ENCODE measurements around the gene PREP. TPM values are rescaled to one million over a fixed set of nuclear protein-coding genes. Genes with fewer than 3 reads are reported as not detected.
A peak's percentile ranks its signal among the peaks of the same experiment; 100 is the strongest.

PREP gene
- total RNA-seq, 1 experiment from 2014 or later: 35.8 TPM

DNA sequence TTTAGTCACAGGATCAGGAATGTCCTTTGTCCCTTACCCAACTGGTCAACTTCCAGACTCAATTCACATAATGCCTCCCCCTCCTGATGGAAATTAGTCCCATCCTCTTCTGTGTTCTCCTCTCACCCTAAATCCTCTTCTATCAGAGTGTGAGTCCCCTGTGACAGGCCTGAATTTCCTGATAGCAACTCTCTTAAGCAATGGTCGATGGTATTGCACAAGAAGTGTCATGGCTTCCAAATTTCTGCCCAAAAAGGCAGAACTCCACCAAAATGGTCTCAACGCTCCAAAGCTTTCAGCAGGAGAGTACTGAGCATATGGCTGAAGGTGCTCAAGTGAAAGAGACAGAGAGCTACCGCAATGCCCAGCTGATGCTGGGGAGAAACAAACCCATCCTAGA lies 2.4 kb downstream of the PREP start:
- peaks cover 9% of the 10 kb centered on the region for H3K36me3 ChIP-seq (ENCODE audit: low read depth)
- H3K4me2 ChIP-seq: peak overlapping the region; percentile 84
- H3K27ac ChIP-seq: no peak overlapping the region
- peaks cover 20% of the 10 kb centered on the region for H3K4me1 ChIP-seq (replicated peaks; ENCODE audit: insufficient read depth)
- ChIA-PET CTCF (interaction anchor here (1.6 kb wide), 1 partner anchor 11 kb away, joined by 4 read pairs; no protein-coding TSS in a partner anchor), POLR2A (ENCODE audit: unreplicated experiment) (no interaction called here)
- peaks cover 53% of the 10 kb centered on the region for H3K79me2 ChIP-seq (ENCODE audit: low read depth)
- peaks cover 12% of the 10 kb centered on the region; the same call in 1 of the 2 replicates for H4K20me1 ChIP-seq (ENCODE audit: insufficient read depth)
- intact Hi-C loops (cut with micrococcal nuclease; ENCODE audit: unreplicated experiment): no loop called here
- DNase-seq: no peak
- no peak overlapping the region for H2AFZ ChIP-seq
- no peaks in the 10 kb centered on the region for H3K9me3 ChIP-seq (ENCODE audit: insufficient read depth, low read depth)
- peak overlapping the region; percentile 81; the same call in 1 of the 2 replicates for H3K4me3 ChIP-seq
- BruUV-seq (replicated peaks): no TSS peak
- H3K9me2 ChIP-seq (ENCODE audit: insufficient read depth): no peaks in the 10 kb centered on the region
- TF ChIP-seq, protein P1, sequence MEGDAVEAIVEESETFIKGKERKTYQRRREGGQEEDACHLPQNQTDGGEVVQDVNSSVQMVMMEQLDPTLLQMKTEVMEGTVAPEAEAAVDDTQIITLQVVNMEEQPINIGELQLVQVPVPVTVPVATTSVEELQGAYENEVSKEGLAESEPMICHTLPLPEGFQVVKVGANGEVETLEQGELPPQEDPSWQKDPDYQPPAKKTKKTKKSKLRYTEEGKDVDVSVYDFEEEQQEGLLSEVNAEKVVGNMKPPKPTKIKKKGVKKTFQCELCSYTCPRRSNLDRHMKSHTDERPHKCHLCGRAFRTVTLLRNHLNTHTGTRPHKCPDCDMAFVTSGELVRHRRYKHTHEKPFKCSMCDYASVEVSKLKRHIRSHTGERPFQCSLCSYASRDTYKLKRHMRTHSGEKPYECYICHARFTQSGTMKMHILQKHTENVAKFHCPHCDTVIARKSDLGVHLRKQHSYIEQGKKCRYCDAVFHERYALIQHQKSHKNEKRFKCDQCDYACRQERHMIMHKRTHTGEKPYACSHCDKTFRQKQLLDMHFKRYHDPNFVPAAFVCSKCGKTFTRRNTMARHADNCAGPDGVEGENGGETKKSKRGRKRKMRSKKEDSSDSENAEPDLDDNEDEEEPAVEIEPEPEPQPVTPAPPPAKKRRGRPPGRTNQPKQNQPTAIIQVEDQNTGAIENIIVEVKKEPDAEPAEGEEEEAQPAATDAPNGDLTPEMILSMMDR (conservative IDR thresholded peaks at IDR 0.05): no peak
- no peak for TF ChIP-seq EZH2 (IDR thresholded peaks at IDR 0.05; ENCODE audit: low read depth)
- H3K27me3 ChIP-seq (ENCODE audit: insufficient read depth, low read depth): no peaks in the 10 kb centered on the region
- no peaks in the 10 kb centered on the region; the same call in 1 of the 2 replicates for H3F3A ChIP-seq (ENCODE audit: insufficient read depth, low read depth)

DNA sequence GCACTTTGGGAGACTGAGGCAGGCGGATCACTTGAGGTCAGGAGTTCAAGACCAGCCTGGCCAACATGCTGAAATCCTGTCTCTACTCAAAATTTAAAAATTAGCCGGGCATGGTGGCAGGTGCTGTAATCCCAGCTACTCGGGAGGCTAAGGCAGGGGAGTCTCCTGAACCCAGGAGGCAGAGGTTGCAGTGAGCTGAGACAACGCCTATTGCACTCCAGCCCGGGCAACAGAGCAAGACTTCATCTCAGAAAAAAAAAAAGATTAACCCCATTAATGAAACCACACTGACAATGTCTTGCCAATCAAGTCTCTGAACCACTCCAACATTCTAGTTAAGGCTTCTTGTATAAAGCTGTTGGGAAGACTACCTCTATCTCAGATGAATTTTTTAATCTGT lies 4.0 kb downstream of the PREP start:
- Histone ChIP-seq H4K20me1 (ENCODE audit: insufficient read depth) (peaks cover 12% of the 10 kb centered on the region; the same call in 1 of the 2 replicates), H3K79me2 (ENCODE audit: low read depth) (peaks cover 53% of the 10 kb centered on the region), H2AFZ (no peak overlapping the region), H3K36me3 (ENCODE audit: low read depth) (peaks cover 12% of the 10 kb centered on the region), H3K4me2 (no peak overlapping the region), H3K9me2 (ENCODE audit: insufficient read depth) (no peaks in the 10 kb centered on the region), H3F3A (ENCODE audit: insufficient read depth, low read depth) (no peaks in the 10 kb centered on the region; the same call in 1 of the 2 replicates), H3K27ac (no peak overlapping the region), H3K4me3 (no peak overlapping the region), H3K9me3 (ENCODE audit: insufficient read depth, low read depth) (no peaks in the 10 kb centered on the region), H3K4me1 (replicated peaks; ENCODE audit: insufficient read depth) (peaks cover 20% of the 10 kb centered on the region), H3K27me3 (ENCODE audit: insufficient read depth, low read depth) (no peaks in the 10 kb centered on the region)
- intact Hi-C loops (cut with micrococcal nuclease; ENCODE audit: unreplicated experiment): no loop called here
- TF ChIP-seq EZH2 (IDR thresholded peaks at IDR 0.05; ENCODE audit: low read depth): no peak
- TF ChIP-seq, protein P1 (conservative IDR thresholded peaks at IDR 0.05): no peak
- CTCF ChIA-PET: interaction anchor here (0.6 to 0.7 kb wide), 2 partner anchors 35 to 927 kb away, joined by 3 to 5 read pairs; no protein-coding TSS in a partner anchor
- no TSS peak for BruUV-seq (replicated peaks)
- no peak for DNase-seq
- POLR2A ChIA-PET (ENCODE audit: unreplicated experiment): no interaction called here

DNA sequence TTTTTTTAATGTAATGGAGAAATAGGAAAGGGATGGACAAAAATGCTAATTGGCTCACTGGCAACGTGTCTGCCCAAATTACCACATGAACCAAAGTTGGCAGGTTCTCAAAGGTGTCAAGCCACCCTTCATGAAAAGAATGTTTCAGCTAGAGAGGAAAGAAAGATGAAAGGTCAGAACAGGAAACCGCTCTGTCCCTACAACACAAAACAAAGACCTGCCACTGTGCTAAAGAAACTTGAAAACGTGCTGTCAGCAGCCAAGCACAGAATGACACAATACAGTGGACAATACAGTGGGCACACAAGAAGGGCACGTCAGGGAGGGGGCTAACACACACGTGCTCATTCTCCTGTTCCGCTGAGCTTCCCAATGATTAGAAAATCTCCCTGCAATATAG lies 4.9 kb downstream of the PREP start:
- no TSS peak for BruUV-seq (replicated peaks)
- Histone ChIP-seq H3K9me2 (ENCODE audit: insufficient read depth) (no peaks in the 10 kb centered on the region), H3K4me1 (replicated peaks; ENCODE audit: insufficient read depth) (peaks cover 20% of the 10 kb centered on the region), H2AFZ (no peak overlapping the region), H3K4me2 (no peak overlapping the region), H3K79me2 (ENCODE audit: low read depth) (peaks cover 53% of the 10 kb centered on the region), H3K36me3 (ENCODE audit: low read depth) (peaks cover 16% of the 10 kb centered on the region), H4K20me1 (ENCODE audit: insufficient read depth) (peaks cover 12% of the 10 kb centered on the region; the same call in 1 of the 2 replicates), H3K4me3 (no peak overlapping the region), H3K27ac (no peak overlapping the region), H3K27me3 (ENCODE audit: insufficient read depth, low read depth) (no peaks in the 10 kb centered on the region), H3K9me3 (ENCODE audit: insufficient read depth, low read depth) (no peaks in the 10 kb centered on the region), H3F3A (ENCODE audit: insufficient read depth, low read depth) (no peaks in the 10 kb centered on the region)
- intact Hi-C loops (cut with micrococcal nuclease; ENCODE audit: unreplicated experiment): no loop called here
- ChIA-PET POLR2A (ENCODE audit: unreplicated experiment) (no interaction called here), CTCF (no interaction called here)
- TF ChIP-seq, protein P1 (conservative IDR thresholded peaks at IDR 0.05): no peak
- no peak for TF ChIP-seq EZH2 (IDR thresholded peaks at IDR 0.05; ENCODE audit: low read depth)
- DNase-seq: no peak

All from PC-9 (cell line).